Osteoblast (primary cell): ENCODE results near the gene WDR90. TPM values are rescaled to one million over a fixed set of nuclear protein-coding genes. Genes with fewer than 3 reads are reported as not detected.

ENCODE experiments used
- DNase-seq: peaks from one replicate; pipeline ENCODE4 v3.0.0; 2011; ENCODE audit warnings: low spot score, mixed read lengths; ENCODE audit not compliant: insufficient read length; ENCODE audit errors: missing footprints
- H2AFZ ChIP-seq: 2 replicates; pipeline ENCODE4 v1.6.0; 2011; ENCODE audit warnings: mild to moderate bottlenecking, low read length
- H3K27ac ChIP-seq: 2 replicates; pipeline ENCODE4 v1.5.1; 2011; ENCODE audit warnings: mild to moderate bottlenecking, low read depth, low read length, moderate library complexity
- H3K27me3 ChIP-seq: 2 replicates; pipeline ENCODE4 v1.6.0; 2012; ENCODE audit warnings: mild to moderate bottlenecking, control low read depth, inconsistent platforms, low read length, moderate library complexity; ENCODE audit not compliant: insufficient read depth
- H3K36me3 ChIP-seq: 2 replicates; pipeline ENCODE4 v1.5.1; 2011; ENCODE audit warnings: mild to moderate bottlenecking, low read length, control low read depth, moderate library complexity; ENCODE audit not compliant: insufficient read depth
- H3K4me1 ChIP-seq: 2 replicates; pipeline ENCODE4 v1.5.1; 2011; ENCODE audit warnings: mild to moderate bottlenecking, low read length, control low read depth, moderate library complexity; ENCODE audit not compliant: insufficient read depth
- H3K4me2 ChIP-seq: 2 replicates; pipeline ENCODE4 v1.6.0; 2011; ENCODE audit warnings: mild to moderate bottlenecking, low read length; ENCODE audit not compliant: insufficient read depth
- H3K4me3 ChIP-seq: fragments of 200-600 bp; sonication (generic); 3 replicates; pipeline ENCODE4 v1.5.1; 2012; ENCODE audit warnings: mild to moderate bottlenecking, low read length, inconsistent platforms; ENCODE audit not compliant: insufficient read depth
- H3K79me2 ChIP-seq: 2 replicates; pipeline ENCODE4 v1.6.0; 2012; ENCODE audit warnings: mild to moderate bottlenecking, low read length, control low read depth, inconsistent platforms; ENCODE audit not compliant: insufficient read depth
- H3K9me3 ChIP-seq: 2 replicates; pipeline ENCODE4 v1.5.1; 2011; ENCODE audit warnings: low read depth, low read length, control low read depth
- H4K20me1 ChIP-seq: 2 replicates; pipeline ENCODE4 v1.6.0; 2012; ENCODE audit warnings: mild to moderate bottlenecking, low read length, control low read depth; ENCODE audit not compliant: insufficient read depth
- total RNA-seq: library from RNA; depleted of rRNA; stranded (reverse); fragments of >200 nt; gene quantifications from 2 replicates; pipeline ENCODE4 v1.2.3, GENCODE V29; 2012
- TF ChIP-seq, protein P1 (sequence below): IDR thresholded peaks from 2 replicates; pipeline ENCODE4 v1.5.1; 2011; ENCODE audit warnings: mild to moderate bottlenecking, low read depth, low read length, moderate library complexity; ENCODE audit errors: extremely low read depth

WDR90 gene
- total RNA-seq, 1 donor: 19.2 TPM

DNA sequence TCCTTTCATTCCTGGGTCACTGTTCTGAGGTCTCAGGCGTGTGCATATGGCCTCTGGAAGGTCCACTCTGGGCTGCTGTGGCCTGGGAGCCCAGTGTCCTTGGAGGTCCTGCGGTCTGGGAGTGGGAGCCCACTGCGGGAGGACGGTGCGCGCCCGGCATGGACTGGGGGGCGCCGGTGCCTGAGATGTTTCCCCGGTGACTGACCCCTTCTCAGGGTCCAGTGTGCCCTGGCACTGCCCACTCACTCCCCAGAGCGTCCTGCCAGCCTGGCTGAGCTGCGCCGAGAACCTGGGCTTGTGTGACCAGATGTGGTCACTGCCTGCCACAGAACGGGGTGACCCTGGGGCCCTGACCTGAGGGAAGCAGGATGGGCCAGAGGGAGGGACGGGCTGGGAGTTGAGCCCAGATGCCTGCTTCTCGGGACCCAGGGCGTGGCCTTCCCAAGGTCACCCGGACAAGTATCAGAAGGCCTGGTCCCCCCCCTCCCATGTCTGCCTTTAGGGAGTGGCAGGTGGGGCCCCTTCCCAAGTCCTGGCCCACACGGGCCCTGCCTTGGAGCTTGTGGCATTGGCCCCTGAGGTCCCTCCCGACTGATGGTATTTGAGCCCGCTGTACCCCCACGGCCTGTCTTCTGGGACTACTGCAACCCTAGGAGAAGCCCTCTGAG lies 25.2 kb downstream of the WDR90 start:
- Histone ChIP-seq H4K20me1 (peaks cover 40% of the 10 kb centered on the region), H3K4me2 (no peak overlapping the region), H3K36me3 (peaks cover 40% of the 10 kb centered on the region), H3K27me3 (no peaks in the 10 kb centered on the region), H3K9me3 (no peaks in the 10 kb centered on the region), H3K27ac (no peak overlapping the region), H3K4me3 (no peak overlapping the region), H2AFZ (no peak overlapping the region), H3K79me2 (peaks cover 17% of the 10 kb centered on the region), H3K4me1 (peaks cover under 1% of the 10 kb centered on the region)
- TF ChIP-seq, protein P1, sequence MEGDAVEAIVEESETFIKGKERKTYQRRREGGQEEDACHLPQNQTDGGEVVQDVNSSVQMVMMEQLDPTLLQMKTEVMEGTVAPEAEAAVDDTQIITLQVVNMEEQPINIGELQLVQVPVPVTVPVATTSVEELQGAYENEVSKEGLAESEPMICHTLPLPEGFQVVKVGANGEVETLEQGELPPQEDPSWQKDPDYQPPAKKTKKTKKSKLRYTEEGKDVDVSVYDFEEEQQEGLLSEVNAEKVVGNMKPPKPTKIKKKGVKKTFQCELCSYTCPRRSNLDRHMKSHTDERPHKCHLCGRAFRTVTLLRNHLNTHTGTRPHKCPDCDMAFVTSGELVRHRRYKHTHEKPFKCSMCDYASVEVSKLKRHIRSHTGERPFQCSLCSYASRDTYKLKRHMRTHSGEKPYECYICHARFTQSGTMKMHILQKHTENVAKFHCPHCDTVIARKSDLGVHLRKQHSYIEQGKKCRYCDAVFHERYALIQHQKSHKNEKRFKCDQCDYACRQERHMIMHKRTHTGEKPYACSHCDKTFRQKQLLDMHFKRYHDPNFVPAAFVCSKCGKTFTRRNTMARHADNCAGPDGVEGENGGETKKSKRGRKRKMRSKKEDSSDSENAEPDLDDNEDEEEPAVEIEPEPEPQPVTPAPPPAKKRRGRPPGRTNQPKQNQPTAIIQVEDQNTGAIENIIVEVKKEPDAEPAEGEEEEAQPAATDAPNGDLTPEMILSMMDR: no peak
- DNase-seq: no peak

DNA sequence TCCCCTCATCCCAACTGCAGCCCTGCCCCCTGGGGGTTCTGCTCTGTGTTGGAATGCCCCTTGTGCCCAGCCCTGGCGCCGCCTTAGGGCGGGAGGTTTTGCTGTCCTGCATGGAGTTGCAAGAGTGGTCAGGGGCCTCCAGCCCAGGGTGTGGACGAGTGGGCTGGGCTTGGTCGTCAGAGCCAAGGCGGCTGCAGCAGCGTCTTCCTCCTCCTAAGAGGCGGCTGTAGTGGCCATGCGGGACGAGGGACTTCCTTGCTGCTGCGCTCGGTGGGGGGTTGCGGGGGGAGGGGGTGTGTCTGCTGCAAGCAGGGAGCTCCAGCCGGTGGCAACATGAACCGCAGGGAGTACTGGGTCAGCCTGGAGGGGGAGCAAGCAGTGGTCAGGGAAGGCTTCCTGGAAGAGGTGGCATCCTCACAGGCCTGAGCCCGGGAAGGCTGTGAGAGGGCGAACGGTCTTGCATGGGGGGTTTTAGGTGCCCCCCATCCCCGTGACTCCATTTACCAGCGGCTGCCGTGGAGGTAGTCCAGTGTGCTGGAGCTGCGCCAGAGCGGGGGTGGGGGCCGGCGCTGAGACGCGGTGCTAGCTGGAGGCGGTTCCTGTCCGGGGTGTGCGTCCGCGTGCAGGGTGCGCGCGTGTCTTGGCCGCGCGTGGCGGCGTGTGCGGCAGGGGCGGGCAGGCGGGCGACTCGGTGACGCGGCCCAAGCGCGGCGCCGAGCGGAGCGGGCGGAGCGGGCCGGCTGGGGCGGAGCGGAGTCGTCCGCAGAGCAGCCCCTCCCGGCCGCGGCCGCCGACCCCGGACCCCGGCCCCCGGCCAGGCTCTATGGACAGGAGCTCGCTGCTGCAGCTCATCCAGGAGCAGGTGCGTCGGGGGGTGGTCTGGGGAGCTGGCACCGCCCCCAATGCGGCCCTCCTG lies 26.1 kb downstream of the WDR90 start, which contains the start of gene RHBDL1:
Gene RHBDL1, plus strand, starts transcription at position 704 of the 916 bp plus-strand sequence. Its CDS starts 120 bp downstream, at position 824.
- Histone ChIP-seq H3K4me3 (peak within 1 kb of the TSS; percentile 66), H3K27ac (no peak within 1 kb of the TSS), H3K79me2 (peaks cover 9% of the 10 kb centered on the region), H3K27me3 (no peaks in the 10 kb centered on the region), H3K9me3 (no peaks in the 10 kb centered on the region), H3K4me2 (peak within 1 kb of the TSS; percentile 64), H3K4me1 (peaks cover 2% of the 10 kb centered on the region), H3K36me3 (peaks cover 33% of the 10 kb centered on the region), H4K20me1 (peaks cover 34% of the 10 kb centered on the region), H2AFZ (no peak within 1 kb of the TSS)
- TF ChIP-seq, protein P1: no peak
- peak; percentile 95 for DNase-seq

DNA sequence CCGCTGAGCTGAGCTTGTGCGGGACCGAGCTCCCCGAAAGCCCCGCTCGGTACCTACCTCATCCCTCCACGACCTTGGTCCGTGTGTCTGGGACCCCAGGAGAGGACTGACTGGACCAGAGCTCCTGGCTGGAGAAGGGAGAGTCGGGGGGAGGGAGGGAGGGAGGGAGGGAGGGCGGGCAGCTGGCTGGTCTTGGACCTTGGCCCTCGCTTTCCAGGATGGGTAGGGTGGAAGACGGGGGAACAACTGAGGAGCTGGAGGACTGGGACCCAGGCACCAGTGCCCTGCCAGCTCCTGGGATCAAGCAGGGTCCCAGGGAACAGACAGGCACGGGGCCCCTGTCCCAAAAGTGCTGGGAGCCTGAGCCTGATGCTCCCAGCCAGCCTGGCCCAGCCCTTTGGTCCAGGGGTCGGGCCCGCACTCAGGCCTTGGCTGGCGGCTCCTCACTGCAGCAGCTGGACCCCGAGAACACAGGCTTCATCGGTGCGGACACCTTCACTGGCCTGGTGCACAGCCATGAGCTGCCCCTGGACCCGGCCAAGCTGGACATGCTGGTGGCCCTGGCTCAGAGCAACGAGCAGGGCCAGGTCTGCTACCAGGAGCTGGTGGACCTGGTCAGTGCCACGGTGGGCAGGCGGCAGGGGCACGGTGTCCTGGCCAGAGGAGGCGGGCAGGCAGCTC lies 26.9 kb downstream of the WDR90 start:
- peak; percentile 92 for DNase-seq
- Histone ChIP-seq H3K79me2 (peaks cover 5% of the 10 kb centered on the region), H3K4me1 (peaks cover 5% of the 10 kb centered on the region), H3K4me2 (peak overlapping the region; percentile 64), H3K36me3 (peaks cover 26% of the 10 kb centered on the region), H3K4me3 (peak overlapping the region; percentile 66), H3K27ac (no peak overlapping the region), H3K9me3 (no peaks in the 10 kb centered on the region), H3K27me3 (no peaks in the 10 kb centered on the region), H2AFZ (no peak overlapping the region), H4K20me1 (peaks cover 33% of the 10 kb centered on the region)
- TF ChIP-seq, protein P1: no peak

DNA sequence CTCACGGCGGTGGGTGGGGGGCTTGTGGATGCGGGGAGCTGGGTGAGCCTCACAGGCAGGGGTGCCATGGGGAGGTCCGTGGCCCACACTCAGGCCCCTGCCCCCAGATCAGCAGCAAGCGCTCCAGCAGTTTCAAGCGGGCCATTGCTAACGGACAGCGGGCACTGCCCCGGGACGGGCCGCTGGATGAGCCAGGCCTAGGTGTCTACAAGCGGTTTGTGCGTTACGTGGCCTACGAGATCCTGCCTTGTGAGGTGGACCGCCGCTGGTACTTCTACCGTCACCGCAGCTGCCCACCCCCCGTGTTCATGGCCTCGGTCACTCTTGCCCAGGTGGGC lies 27.4 kb downstream of the WDR90 start:
- Histone ChIP-seq H3K79me2 (peaks cover 8% of the 10 kb centered on the region), H3K27ac (no peak overlapping the region), H3K9me3 (no peaks in the 10 kb centered on the region), H3K36me3 (peaks cover 24% of the 10 kb centered on the region), H3K4me2 (no peak overlapping the region), H3K4me1 (peaks cover 10% of the 10 kb centered on the region), H3K4me3 (no peak overlapping the region), H3K27me3 (no peaks in the 10 kb centered on the region), H4K20me1 (peaks cover 37% of the 10 kb centered on the region), H2AFZ (no peak overlapping the region)
- TF ChIP-seq, protein P1: no peak
- no peak for DNase-seq
